Mucosa of gallbladder (tissue), 1 donor: ENCODE data around the gene KMT2C. TPM values are rescaled to one million over a fixed set of nuclear protein-coding genes. Genes with fewer than 3 reads are reported as not detected.
A peak's percentile ranks its signal among the peaks of the same experiment; 100 is the strongest.
"Not testable (repeated sequence)": the region's sequence is repeated elsewhere in the genome, so short reads cannot be mapped to it uniquely, and the experiment has no call there.

ENCODE experiments used
- DNase-seq: peaks from one replicate; pipeline ENCODE4 v3.0.0-alpha.2; 2020; ENCODE audit warnings: low spot score
- total RNA-seq: library from RNA; stranded (reverse); gene quantifications from one replicate; pipeline ENCODE4 v1.2.1, GENCODE V29; 2021
- donor health status: DM: no; HTN: no; CAD: no.

KMT2C gene
- total RNA-seq, 1 donor from 2014 or later: 85.0 TPM

DNA sequence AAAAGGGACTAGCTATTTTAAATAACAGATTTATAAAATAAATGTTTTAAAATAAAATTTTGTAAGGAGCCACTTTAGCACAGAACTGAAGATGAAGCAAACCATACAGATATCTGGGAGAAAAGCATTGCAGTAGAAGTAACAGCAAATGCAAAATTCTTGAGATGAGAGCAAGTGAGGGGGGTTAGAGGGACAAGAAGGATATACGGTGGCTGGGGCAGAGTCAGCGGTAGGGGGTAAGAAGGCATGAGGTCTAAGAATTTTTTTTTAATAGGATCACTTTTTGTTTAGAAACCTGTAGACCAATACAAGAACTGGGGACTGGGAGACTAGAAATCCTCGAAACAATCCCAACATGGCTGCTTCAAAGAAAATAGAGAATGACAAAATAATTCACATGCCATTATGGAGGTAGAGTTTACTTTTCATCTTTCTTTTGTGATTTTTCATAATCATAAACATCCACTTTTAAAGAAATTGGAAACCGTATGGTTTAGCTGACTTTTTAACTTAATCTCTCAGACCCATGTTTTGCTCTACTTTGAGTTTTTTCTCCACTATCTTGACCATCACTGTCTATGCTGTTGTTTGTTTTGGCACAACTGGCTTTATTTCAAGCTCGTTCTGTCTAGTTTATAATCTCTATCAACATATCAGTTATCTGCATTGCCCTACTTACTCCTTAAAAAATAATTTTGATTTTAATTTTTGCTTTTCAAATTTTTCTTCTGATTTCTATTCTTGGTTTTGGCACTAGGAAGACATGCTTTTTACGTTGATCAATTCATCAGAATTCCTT lies 73.5 kb downstream of the KMT2C start:
- DNase-seq: no peak

DNA sequence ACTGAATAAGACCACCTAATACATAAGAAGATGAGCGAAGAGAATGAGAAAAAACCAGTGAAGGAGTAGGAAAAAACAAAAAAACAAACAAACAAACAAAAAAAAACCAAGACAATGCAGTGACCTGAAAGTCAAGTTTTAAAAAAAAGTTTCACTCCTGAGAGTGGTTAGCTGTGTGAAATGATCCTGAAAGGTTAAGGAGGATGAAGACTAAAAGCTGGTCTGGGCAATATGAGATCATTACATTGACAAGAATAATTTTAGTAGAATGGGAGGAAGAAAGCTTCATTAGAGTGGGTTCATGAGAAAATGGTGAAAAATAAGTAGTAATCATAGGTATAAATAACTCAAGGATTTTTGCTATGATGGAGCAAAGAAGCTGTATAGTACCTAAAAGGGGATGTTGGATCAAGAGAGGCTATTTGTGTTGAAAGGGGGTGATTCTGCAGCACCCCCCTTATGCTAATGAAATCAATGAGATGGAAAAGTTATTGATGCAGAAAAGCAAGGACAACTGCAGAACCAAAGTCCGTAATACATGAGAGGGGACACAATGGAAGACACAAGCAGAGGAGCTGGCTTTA lies 80.2 kb downstream of the KMT2C start:
- no peak for DNase-seq

DNA sequence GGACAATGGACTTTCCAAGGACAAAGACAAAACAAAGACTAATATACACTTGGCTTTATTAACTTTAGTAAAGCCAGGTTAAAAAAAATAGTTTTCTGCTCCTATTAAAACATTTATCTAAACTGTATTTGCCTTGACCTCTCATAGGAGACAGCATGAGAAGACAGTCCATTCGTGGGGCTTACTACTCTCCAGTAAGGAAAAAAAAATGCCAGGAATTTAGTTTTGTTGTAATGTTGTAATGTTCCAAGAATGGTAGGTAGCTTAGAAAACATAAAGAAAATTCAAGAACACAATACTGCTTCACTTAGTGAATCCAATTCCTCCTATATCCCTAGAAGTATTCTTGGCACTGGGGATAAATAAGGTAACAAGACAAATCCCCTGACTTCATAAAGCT lies 81.7 kb downstream of the KMT2C start:
- DNase-seq: no peak

DNA sequence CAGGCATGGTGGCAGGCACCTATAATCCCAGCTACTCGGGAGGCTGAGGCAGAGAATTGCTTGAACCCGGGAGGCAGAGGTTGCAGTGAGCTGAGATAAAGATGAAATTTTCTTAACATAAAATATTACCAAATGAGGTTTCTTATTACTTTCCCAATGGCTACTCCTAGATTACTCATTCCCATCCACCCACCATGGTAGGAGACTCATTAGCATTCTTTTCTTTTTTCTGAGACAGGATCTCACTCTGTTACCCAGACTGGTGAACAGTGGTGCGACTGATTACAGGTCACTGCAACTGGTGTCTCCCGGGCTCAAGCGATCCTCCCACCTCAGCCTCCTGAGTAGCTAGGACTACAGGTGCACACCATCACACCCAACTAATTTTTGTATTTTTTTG lies 82.5 kb downstream of the KMT2C start:
- not testable (repeated sequence) for DNase-seq

DNA sequence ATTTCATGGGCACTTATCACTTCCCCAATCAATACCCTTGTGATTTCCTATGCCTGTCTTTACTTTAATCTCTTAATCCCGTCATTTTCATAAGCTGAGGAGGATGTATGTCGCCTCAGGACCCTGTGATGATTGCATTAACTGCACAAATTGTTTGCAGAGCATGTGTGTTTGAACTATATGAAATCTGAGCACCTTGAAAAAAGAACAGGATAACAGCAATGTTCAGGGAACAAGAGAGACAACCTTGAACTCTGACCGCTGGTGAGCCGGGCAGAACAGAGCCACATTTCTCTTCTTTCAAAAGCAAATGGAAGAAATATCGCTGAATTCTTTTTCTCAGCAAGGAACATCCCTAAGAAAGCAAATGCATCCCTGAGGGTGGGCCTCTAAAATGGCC lies 84.1 kb downstream of the KMT2C start:
- DNase-seq: not testable (repeated sequence)

DNA sequence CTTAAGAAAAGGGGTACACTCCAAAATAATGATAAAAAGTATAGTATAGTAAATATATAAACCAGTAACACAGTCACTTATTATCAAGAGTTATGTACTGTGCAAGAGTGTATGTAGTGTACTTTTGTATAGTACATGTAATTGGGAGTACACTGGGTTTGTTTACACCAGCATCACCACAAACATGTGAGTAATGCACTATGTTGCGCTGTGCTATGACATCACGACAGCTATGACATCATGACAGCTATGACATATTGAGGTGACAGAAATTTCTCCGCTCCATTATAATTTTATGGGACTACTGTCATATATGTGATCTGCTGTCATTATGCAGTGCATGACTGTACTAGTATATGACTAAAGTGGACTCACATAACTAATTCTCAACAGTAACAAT lies 84.6 kb downstream of the KMT2C start:
- DNase-seq: no peak

DNA sequence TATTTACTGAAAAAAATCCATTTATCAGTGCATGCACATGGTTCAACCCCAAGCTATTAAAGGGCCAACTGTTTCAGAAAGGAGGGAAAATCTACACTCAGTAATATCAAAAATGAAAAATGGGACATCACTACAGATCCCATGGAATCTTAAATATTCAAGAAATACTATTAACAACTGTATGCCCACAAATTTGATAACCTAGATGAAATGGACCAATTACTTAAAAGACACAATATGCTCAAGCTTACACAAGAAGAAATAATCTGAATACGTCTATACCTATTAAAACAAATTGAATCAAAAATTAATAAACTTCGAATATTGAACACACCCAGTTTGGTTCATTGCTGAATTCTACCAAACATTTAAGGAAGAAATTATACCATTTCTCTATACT lies 87.9 kb downstream of the KMT2C start:
- DNase-seq: no peak

DNA sequence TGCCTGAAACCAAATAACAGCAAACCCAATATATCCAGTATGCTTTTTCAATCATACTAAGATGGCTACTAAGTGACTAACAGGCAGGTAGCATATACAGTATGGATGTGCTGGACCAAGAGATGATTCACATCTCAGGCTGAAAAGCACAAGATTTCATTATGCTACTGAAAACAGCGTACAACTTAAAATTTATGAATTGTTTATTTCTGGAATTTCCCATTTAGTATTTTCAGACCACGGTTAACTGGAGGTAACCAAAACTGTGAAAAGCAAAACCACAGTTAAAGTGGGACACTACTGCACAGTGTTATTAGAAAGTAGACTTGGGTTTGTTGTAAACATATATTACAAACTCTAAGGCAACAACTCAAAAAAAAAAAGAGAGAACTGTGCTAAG lies 91.5 kb downstream of the KMT2C start:
- no peak for DNase-seq

DNA sequence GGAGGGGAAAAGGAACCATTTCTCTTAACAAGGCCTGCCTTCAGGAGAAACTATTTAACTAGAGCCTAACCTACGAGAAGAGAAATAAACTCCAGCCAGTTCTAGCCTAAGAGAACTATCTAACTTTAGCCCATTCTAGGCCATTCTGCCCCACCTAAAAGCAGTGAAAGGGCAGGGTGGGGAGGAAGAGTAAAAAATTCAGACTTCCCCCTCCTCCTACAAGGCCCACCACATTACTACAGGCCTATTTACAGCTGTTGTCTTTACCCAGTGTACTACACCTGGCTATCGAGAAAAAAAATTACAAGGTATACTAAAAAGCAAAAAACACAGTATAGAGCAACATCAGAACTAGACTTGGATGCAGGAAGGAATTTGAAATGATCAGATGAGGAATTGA lies 93.0 kb downstream of the KMT2C start:
- no peak for DNase-seq

DNA sequence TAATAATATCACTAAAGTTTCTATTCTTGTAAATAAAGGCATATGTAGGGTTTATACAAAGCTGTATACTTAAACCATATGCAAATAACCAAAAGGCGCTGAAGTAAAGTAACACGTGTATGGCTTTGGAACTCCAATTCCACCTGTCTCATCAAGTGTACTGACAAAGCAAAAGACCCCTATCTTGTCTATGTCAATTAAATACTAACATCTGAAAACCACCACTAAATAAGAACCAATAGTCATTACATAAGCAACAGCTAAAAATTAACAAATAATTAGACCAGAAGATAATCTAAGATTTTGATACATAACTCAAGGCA lies 93.9 kb downstream of the KMT2C start:
- DNase-seq: no peak

DNA sequence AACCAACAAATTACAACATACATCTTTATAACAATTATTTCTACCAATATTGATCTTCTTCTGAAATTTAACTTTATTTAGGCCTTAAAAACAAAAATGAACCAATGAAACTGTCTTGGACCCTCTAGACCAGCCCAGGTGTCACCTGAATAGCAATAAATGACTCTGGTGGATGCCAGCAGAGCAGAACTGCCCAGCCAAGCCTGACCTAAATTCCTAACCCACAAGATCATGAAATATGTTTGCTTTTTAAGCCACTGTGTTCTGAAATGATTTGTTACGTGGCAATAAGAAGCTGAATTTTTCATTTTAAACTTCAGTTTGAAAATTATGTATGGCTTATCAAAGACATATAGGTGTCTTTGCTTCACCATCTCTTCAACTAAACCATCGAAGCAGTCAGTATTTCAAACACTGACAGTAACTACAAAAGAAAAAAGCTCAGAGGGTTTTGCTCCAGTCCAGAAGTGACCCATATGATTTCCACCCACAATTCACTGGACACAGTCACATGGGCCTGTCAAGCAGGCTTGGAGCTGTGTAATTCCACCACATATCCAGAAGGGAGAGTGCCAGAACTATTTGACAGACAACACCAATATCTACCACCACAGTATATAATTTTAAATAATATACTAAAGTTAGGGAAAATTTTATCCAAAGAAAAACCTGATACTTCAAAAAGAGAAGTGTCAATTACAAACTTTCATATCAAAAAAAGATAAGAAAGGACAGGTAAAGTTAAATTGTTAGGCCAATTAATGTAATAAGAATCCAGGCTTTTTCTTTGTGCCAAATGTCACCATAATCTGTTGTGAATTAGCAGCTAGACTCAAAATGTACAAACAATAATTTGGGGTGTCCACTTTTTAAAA lies 94.5 kb downstream of the KMT2C start:
- peak; percentile 17 for DNase-seq

DNA sequence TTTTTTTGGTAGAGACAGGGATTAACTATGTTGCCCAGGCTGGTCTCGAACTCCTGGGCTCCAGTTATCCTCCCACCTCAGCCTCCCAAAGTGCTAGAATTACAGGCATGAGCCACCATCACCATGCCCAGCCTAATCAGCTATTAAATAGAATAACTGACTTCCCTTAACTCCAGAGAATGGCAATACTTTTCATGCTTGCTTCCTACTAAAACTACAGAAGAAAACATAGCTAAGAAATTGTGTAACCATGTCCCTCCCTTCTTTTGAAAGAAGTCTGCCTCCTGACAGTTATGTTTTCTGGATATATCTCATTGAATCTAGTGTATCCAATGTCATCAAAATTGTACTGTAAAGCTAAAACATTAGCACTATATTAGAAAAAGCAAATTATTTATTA lies 95.6 kb downstream of the KMT2C start:
- no peak for DNase-seq

DNA sequence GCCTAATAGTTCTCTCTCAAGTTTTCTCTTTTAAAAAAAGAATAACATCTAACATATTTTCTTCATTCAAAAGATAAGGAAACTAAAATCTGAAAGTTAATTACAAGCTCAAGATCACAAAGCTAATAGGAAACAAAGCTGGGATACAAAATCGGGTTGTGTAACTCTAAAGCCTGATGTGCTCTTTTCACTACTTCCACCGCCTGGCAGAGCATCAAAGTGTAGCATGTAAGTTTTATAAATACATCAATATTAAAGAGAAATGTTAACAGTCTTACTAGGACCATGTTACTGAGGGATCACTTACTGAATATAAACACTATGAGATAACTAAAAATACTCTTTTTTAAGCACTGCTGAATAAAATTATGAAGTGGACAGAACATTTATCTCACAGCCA lies 97.2 kb downstream of the KMT2C start:
- no peak for DNase-seq

DNA sequence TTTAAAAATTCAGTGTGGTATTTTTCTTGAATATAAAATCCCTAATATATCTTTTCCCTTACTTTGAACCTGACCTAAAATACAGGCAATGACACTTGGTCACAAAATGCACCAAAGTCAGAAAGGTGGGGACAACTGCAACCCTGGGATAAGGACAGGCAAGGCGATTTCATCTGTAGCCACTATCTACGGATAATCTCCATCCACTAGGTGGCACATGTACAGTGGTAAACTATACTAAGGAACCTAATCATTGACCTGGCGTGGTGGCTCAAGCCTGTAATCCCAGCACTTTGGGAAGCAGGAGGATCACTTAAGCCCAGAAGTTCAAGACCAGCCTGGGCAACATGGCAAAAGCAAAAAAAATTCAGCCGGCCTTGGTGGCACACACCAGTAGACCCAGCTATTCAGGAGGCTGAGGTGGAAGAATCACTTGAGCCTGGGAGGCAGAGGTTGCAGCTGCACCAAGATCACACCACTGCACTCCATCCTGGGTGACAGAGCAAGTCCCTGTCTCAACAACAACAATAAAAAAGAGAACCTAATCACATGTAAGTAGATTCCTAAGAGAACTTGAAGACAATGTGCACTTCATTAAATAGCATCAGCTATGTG lies 98.9 kb downstream of the KMT2C start:
- DNase-seq: peak; percentile 23

DNA sequence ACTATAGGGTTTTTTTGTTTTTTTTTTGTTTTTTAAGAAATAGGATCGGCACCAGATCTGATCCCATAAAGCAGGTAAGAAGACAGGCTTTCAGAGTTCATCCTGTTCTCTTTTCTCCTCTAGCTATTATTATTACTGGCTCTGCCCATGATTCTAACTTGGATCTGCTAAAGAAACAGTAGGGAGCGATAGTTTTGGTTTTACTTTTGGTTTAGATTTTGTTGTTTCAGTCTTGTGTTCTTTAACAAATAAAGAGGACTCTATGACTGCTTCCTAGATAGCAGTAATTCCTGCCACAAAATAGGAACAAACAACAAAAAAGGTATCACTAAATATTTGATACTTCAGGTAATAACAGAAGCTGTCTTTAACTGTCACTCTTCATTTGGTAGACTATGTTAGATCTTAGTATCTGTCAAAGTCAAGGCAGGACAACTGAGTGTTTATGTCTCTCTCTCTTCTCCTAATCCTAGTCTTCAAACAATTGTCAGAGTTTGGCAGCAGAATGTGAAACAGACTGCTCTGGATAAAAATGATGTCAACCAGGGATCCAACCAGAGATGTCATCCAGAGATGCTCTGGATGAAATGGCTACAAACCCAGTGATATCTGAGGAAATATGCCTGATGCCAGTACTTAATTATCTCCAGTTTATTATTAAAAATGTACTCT lies 99.8 kb downstream of the KMT2C start:
- DNase-seq: no peak

DNA sequence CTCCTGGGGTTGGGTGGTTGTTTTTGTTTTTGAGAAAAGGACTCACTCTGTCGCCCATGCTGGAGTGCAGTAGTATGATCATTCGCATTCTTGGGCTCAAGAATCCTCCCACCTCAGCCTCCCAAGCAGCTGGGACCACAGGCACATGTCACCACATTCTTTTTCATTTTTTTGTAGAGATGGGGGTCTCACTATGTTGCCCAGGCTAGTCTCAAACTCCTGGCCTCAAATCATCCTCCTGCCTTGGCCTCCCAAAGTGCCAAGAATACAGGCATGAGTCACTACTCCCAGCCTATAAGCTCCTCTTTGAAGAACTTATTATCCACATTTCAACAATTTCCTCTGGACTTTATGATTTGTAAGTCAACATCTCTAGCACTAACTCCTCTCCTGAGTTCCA lies 102.7 kb downstream of the KMT2C start:
- DNase-seq: no peak

DNA sequence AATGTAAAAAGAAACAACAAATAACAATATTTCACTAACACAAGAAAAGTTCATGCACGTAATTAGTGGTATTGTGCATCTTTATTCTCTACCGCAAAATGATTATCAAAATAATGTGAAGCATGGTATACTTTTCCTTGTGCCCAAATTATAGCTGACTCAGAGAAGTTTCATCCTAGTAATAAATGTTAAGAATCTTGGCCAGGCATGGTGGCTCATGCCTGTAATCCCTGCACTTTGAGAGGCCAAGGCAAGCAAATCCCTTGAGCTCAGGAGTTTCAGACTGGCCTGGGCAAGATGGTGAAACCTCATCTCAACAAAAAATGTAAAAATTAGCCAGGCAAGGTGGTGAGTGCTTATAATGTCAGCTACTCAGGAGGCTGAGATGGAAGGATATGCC lies 105.0 kb downstream of the KMT2C start:
- no peak for DNase-seq

DNA sequence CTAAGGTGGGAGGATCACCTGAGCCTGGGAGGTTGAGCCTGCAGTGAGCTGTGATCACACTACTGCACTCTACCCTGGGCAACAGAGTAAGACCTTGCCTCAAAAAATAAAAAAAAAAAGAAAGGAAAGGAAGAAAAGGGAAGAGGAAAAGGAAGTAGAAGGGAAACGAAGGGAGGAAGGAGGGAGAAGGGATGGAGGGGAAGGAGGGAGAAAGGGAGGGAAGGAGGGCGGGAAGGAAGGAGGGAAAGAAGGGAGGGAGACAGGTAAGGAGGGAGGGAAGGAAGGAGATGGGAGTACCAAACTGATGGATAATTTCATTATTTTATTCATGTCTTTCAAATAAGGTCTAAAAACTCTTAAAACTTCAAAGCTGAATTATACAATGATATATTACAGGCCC lies 106.3 kb downstream of the KMT2C start:
- DNase-seq: no peak

DNA sequence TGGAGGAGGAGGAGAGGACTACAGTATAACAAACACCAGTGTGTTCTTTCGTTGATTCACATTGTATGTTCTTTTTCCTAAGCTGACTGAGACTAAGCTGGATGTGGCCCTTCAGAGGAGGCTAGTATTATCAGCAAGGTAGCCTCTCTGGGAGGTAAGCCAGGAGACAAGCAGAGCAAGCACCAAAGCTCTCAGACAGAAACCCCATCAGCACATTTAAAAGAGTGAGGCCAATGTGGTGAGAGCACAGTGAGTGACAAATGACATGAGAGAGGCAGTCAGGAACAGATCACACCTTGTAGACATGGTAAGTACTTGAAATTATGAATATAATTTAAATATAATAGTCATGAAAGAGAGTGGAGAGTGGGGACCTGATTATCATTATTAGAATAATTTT lies 107.6 kb downstream of the KMT2C start:
- no peak for DNase-seq

DNA sequence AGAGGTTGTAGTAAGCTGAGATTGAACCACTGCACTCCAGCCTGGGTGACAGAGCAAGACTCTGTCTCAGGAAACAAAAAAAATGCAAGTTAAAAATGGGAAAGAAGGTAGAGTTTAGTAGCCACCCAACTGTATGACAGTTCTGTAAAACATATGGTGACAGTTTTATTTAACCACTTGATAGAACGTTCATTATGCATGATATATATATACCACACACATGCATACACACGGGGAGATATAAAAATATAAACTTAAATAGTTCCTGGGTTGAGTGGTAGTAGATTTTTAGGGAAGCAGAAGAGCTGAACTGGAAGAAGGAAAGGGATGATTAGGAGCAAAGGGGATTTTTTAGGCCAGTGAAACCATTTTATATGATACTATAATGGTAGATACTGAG lies 120.0 kb downstream of the KMT2C start:
- no peak for DNase-seq

DNA sequence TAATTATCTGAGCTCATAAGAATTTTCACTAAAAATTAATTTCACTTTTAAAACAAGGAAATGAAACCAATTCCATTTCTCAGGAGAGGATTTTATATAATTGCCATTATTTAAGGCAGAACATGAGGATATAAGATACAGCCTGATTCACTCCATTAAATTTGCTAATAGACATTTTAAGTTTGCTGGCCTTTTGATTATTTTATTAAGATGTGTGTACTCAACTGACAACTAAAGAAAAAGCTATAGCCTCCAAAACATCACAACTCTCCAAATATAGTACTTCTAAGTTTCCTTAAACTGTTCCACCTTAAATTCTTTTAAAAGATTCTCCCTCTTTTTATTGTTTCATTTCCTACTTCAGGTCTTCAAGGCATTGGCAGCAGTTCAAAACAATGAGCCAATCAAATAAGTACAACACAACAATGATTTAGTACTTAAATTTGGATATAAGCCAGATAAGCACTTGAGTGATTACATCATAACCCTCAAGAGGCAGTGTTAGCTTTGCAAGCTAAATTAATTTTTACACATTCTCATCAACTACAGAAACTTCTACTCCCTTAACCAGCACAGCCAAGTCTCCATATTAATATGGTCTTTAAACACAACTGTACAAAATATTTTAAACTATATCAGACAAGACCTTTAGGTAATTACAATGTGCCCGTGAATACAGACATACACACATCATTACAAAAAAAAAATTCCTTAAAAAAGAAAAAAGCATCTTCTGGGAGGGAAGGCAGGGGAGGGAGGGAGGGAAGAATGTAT lies 121.8 kb downstream of the KMT2C start:
- DNase-seq: peak; percentile 53
